Peyer's patch (tissue), 4 donors: Measurements from ENCODE around the gene RFPL4AL1.
"Not testable (repeated sequence)": the region's sequence is repeated elsewhere in the genome, so short reads cannot be mapped to it uniquely, and the experiment has no call there.

Experiments
- CTCF ChIP-seq, 6 experiments: fragments of 450-650 bp in 4 of 6; fragments of 200-600 bp in 2 of 6; sonication (generic) in 1 of 6; IDR thresholded peaks; one replicate each; pipeline ENCODE4 v1.5.1; 2017 to 2019; ENCODE audit warnings: antibody characterized with exemption in 6 of 6, mild to moderate bottlenecking in 3 of 6, moderate library complexity in 1 of 6
- POLR2A ChIP-seq, 2 donors: fragments of 450-650 bp; IDR thresholded peaks; one replicate each; pipeline ENCODE4 v1.5.1; 2017; ENCODE audit warnings: antibody characterized with exemption in 2 of 2, mild to moderate bottlenecking in 2 of 2, moderate library complexity in 2 of 2

GRCh38 chr19:55768818-55769217 lies at the start of gene RFPL4AL1:
- not testable (repeated sequence) for TF ChIP-seq CTCF, POLR2A (IDR thresholded peaks at IDR 0.05)
